BJ (cell line): ENCODE measurements around the gene CELF1. TPM values are rescaled to one million over a fixed set of nuclear protein-coding genes. Genes with fewer than 3 reads are reported as not detected.

Source experiments
- CTCF ChIA-PET: fragments of 350-600 bp; formaldehyde crosslinking; extraction: SDS; loops from one replicate; lab custom pipeline; 2021; ENCODE audit warnings: antibody characterized with exemption, inconsistent platforms; lab: Yijun Ruan, JAX
- POLR2A ChIA-PET: fragments of 300-600 bp; sonication (Branson Sonifier 250); formaldehyde crosslinking; extraction: SDS; loops from one replicate; lab custom pipeline; 2021; ENCODE audit warnings: antibody characterized with exemption; lab: Charles Lee
- DNase-seq: peaks from one replicate; pipeline ENCODE4 v3.0.0-alpha.2; 2011; ENCODE audit warnings: low read depth
- H3K27me3 ChIP-seq: 2 replicates; pipeline ENCODE4 v1.6.0; 2011; ENCODE audit warnings: low read length; ENCODE audit not compliant: control insufficient read depth, insufficient read depth
- H3K36me3 ChIP-seq: 2 replicates; pipeline ENCODE4 v1.5.1; 2011; ENCODE audit warnings: low read length; ENCODE audit not compliant: control insufficient read depth, insufficient read depth
- H3K4me3 ChIP-seq: 2 replicates; pipeline ENCODE4 v1.5.1; 2011; ENCODE audit warnings: low read depth, mild to moderate bottlenecking, control low read depth, low read length
- polyA plus RNA-seq: library from polyadenylated mRNA; depleted of rRNA; stranded (reverse); fragments of >200 nt; gene quantifications from 2 replicates; pipeline ENCODE4 v1.2.3, GENCODE V29; 2011
- TF ChIP-seq, protein P1 (sequence below): IDR thresholded peaks from 2 replicates; pipeline ENCODE4 v1.5.1; 2011; ENCODE audit warnings: low read depth, mild to moderate bottlenecking, control low read depth, inconsistent platforms, low read length, moderate library complexity; ENCODE audit not compliant: insufficient read depth

CELF1 gene
- polyA plus RNA-seq, 1 experiment: 73.5 TPM

DNA sequence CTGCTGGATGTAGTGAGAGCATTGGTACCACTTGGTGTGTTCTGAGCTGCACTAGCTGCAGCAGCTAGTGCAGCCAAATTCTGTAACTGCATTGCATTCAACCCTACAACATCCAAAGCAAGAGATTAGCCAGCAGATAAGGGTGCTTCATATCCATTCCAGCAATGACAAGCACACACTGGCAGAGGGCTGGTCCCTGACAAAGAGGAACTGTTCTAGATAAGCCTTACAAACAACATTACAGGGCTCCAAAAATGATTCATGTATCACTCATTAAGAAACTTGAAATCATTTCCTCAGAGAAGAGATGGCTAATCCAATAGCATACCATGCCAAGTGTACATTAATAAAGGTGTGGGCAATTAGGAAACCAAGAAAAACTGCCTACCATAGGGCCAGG lies 75.6 kb downstream of the CELF1 start:
- peaks cover 30% of the 10 kb centered on the region for H3K36me3 ChIP-seq
- no peaks in the 10 kb centered on the region for H3K27me3 ChIP-seq
- CTCF ChIA-PET: no interaction called here
- no peak overlapping the region for H3K4me3 ChIP-seq
- TF ChIP-seq, protein P1, sequence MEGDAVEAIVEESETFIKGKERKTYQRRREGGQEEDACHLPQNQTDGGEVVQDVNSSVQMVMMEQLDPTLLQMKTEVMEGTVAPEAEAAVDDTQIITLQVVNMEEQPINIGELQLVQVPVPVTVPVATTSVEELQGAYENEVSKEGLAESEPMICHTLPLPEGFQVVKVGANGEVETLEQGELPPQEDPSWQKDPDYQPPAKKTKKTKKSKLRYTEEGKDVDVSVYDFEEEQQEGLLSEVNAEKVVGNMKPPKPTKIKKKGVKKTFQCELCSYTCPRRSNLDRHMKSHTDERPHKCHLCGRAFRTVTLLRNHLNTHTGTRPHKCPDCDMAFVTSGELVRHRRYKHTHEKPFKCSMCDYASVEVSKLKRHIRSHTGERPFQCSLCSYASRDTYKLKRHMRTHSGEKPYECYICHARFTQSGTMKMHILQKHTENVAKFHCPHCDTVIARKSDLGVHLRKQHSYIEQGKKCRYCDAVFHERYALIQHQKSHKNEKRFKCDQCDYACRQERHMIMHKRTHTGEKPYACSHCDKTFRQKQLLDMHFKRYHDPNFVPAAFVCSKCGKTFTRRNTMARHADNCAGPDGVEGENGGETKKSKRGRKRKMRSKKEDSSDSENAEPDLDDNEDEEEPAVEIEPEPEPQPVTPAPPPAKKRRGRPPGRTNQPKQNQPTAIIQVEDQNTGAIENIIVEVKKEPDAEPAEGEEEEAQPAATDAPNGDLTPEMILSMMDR: no peak
- POLR2A ChIA-PET: no interaction called here
- DNase-seq: no peak

GRCh38 chr11:47470671-47471070 lies 82.3 kb downstream of the CELF1 start:
- CTCF ChIA-PET: interaction anchor here (1.3 kb wide), 1 partner anchor 67 kb away, joined by 3 read pairs; no protein-coding TSS in a partner anchor
- no peak for DNase-seq
- TF ChIP-seq, protein P1: no peak
- Histone ChIP-seq H3K36me3 (peaks cover 30% of the 10 kb centered on the region), H3K4me3 (no peak overlapping the region), H3K27me3 (no peaks in the 10 kb centered on the region)
- POLR2A ChIA-PET: no interaction called here

GRCh38 chr11:47469361-47470179 lies 83.4 kb downstream of the CELF1 start:
- Histone ChIP-seq H3K36me3 (peaks cover 25% of the 10 kb centered on the region), H3K4me3 (no peak overlapping the region), H3K27me3 (no peaks in the 10 kb centered on the region)
- TF ChIP-seq, protein P1: no peak
- POLR2A ChIA-PET: no interaction called here
- CTCF ChIA-PET: interaction anchor here (0.7 kb wide), 1 partner anchor 148 kb away, joined by 3 read pairs; no protein-coding TSS in a partner anchor
- DNase-seq: no peak

DNA sequence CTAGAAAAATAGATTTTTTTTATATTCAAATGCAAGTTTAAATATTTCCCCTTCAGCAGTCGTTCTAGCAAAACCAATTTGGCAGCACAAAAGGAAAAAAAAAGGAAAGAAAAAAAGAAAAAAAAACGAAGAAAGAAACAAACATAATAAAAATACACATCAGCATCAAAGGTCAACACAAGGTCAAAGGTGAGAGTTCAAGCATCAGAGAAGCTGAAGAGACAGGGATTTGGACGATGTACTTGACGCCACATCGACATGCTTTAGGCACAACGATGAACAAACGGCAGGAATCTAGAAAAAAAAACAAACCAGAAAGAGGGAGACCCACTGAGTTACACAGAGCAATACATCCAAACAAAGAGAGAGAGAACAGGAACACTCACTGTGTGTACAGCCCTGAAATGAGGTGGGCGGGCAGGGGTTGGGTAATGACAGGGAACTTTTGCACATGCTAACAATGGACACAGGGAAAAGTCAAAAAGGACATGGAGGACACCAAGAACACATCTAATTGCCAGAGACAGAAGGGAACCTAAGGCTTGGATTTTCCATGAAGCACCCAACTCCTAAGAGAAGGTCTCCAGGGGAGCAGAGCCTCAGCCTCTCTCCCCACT lies 84.2 kb downstream of the CELF1 start:
- no peak for DNase-seq
- TF ChIP-seq, protein P1: no peak
- H3K36me3 ChIP-seq: peaks cover 21% of the 10 kb centered on the region
- H3K27me3 ChIP-seq: no peaks in the 10 kb centered on the region
- no peak overlapping the region for H3K4me3 ChIP-seq
- POLR2A ChIA-PET: no interaction called here
- CTCF ChIA-PET: no interaction called here

- TF ChIP-seq, protein P1: no peak
- DNase-seq: no peak
- Histone ChIP-seq H3K36me3 (peaks cover 21% of the 10 kb centered on the region), H3K4me3 (no peak overlapping the region), H3K27me3 (no peaks in the 10 kb centered on the region)
- ChIA-PET CTCF (interaction anchor here (3.3 kb wide), 1 partner anchor 150 kb away, joined by 13 read pairs; no protein-coding TSS in a partner anchor), POLR2A (no interaction called here)
Measured at GRCh38 chr11:47467357-47467756, 85.6 kb downstream of the CELF1 start.
